Measurements from ENCODE around the gene ABHD14A. TPM values are rescaled to one million over a fixed set of nuclear protein-coding genes. Genes with fewer than 3 reads are reported as not detected.

The ABHD14A gene
- polyA plus RNA-seq, 1 donor (not counting 4 experiments of a cell fraction or from before 2014, with no cell fraction given): 6.9 TPM

DNA sequence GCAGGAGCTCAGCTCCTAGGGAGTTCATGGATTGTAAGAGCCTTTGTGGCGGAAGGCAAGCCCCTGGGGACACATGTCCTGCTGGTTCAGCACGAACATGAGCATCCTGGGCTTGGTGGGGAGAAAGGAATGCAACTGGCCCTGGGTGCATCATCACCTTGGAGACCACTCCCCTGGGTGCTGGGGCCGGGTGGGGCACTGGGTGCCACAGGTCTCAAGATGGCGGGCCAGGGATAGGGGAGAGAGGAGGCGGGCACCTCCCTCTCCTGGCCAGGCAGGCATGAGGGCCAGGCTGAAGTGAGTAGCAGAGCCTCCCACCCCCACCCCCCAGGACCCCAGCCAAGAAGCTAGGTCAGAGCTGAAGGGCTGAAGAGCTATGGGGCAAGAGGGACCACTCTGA is 8.4 kb upstream of the ABHD14A start:
- no peaks in the 10 kb centered on the region for H3K27me3 ChIP-seq (ENCODE audit: control insufficient read depth, extremely low read depth, insufficient read depth, low read length)
- DNase-seq (ENCODE audit: low read depth, low spot score): no peak
- dilution Hi-C loops (cut with MboI; ENCODE audit: extremely low pct_ligation_motif_present, low sequenced_read_pairs): no loop called here
- H3K4me2 ChIP-seq (ENCODE audit: control insufficient read depth, extremely low read depth, insufficient read depth, low read depth, low read length): peak overlapping the region; percentile 89
- TF ChIP-seq CTCF (optimal IDR thresholded peaks at IDR 0.05 in 1 of 3, IDR thresholded peaks at IDR 0.05 in 1 of 3, conservative IDR thresholded peaks at IDR 0.05 in 1 of 3; ENCODE audit: extremely low read depth in 1 of 3, insufficient read depth in 2 of 3, low read length in 3 of 3) (no peak), EZH2 (IDR thresholded peaks at IDR 0.05; ENCODE audit: low read length) (no peak)
- H3K9me3 ChIP-seq (ENCODE audit: control insufficient read depth, low read depth, low read length): no peaks in the 10 kb centered on the region
- no peak overlapping the region for H3K27ac ChIP-seq (ENCODE audit: control insufficient read depth, insufficient read depth, low read length)
- no peaks in the 10 kb centered on the region for H3K9me1 ChIP-seq (ENCODE audit: control insufficient read depth, extremely low read depth, insufficient read depth, low read length)
- H3K36me3 ChIP-seq (ENCODE audit: control insufficient read depth in 2 of 2, extremely low read depth in 1 of 2, insufficient read depth in 2 of 2, low read length in 2 of 2): peaks cover 0 to 4% of the 10 kb centered on the region in 2 experiments
- no peaks in the 10 kb centered on the region for H4K20me1 ChIP-seq (ENCODE audit: control insufficient read depth, extremely low read depth, insufficient read depth, low read length)
- no peaks in the 10 kb centered on the region for H3K79me2 ChIP-seq (ENCODE audit: control insufficient read depth, insufficient read depth, low read length)
- FAIRE-seq: no peak
- peak overlapping the region in 2 of 3 experiments; percentile 44 to 67 for H3K4me3 ChIP-seq (ENCODE audit: control insufficient read depth in 2 of 3, extremely low read depth in 1 of 3, insufficient read depth in 2 of 3, low read depth in 1 of 3, low read length in 3 of 3)
- H3K9ac ChIP-seq (ENCODE audit: control insufficient read depth, extremely low read depth, insufficient read depth, low read length): no peak overlapping the region
- no peak overlapping the region for H2AFZ ChIP-seq (ENCODE audit: control insufficient read depth, low read length)
- peaks cover 16% of the 10 kb centered on the region for H3K4me1 ChIP-seq (ENCODE audit: control insufficient read depth, extremely low read depth, insufficient read depth, low read length)

DNA sequence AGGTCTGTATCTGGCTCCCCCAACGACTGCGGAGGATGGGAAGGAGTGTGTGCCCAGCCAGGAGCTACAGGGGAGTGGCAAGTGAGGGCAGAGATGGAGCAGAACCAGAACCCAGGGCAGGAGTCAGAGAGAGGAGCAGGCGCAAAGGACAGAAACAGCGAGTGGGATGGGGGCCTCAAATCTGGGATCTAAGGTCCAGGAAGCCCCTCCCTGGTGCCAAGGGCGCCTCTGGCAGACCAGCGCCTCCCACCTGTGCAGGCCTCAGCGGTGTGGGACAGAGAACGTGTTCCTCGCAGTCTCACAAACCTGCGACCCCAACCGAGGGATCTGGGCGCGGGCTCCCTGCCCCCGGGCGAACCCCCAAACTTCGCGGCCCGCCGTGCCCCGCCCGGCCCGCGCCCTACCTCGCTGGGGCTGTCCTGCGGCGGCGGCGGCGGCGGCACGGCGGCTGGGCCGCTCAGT is 7.9 kb upstream of the ABHD14A start:
- H3K27me3 ChIP-seq (ENCODE audit: control insufficient read depth, extremely low read depth, insufficient read depth, low read length): no peaks in the 10 kb centered on the region
- peak overlapping the region; percentile 65 for H3K9ac ChIP-seq (ENCODE audit: control insufficient read depth, extremely low read depth, insufficient read depth, low read length)
- H3K4me2 ChIP-seq (ENCODE audit: control insufficient read depth, extremely low read depth, insufficient read depth, low read depth, low read length): peak overlapping the region; percentile 89
- dilution Hi-C loops (cut with MboI; ENCODE audit: extremely low pct_ligation_motif_present, low sequenced_read_pairs): no loop called here
- peak overlapping the region; percentile 62 for H2AFZ ChIP-seq (ENCODE audit: control insufficient read depth, low read length)
- TF ChIP-seq EZH2 (IDR thresholded peaks at IDR 0.05; ENCODE audit: low read length) (no peak), CTCF (optimal IDR thresholded peaks at IDR 0.05 in 1 of 3, IDR thresholded peaks at IDR 0.05 in 1 of 3, conservative IDR thresholded peaks at IDR 0.05 in 1 of 3; ENCODE audit: extremely low read depth in 1 of 3, insufficient read depth in 2 of 3, low read length in 3 of 3) (no peak)
- no peak overlapping the region for H3K27ac ChIP-seq (ENCODE audit: control insufficient read depth, insufficient read depth, low read length)
- no peaks in the 10 kb centered on the region for H3K79me2 ChIP-seq (ENCODE audit: control insufficient read depth, insufficient read depth, low read length)
- FAIRE-seq: no peak
- peaks cover 18% of the 10 kb centered on the region for H3K4me1 ChIP-seq (ENCODE audit: control insufficient read depth, extremely low read depth, insufficient read depth, low read length)
- peaks cover 0 to 1% of the 10 kb centered on the region in 2 experiments for H3K36me3 ChIP-seq (ENCODE audit: control insufficient read depth in 2 of 2, extremely low read depth in 1 of 2, insufficient read depth in 2 of 2, low read length in 2 of 2)
- H3K9me1 ChIP-seq (ENCODE audit: control insufficient read depth, extremely low read depth, insufficient read depth, low read length): no peaks in the 10 kb centered on the region
- H3K9me3 ChIP-seq (ENCODE audit: control insufficient read depth, low read depth, low read length): no peaks in the 10 kb centered on the region
- H4K20me1 ChIP-seq (ENCODE audit: control insufficient read depth, extremely low read depth, insufficient read depth, low read length): no peaks in the 10 kb centered on the region
- H3K4me3 ChIP-seq (ENCODE audit: control insufficient read depth in 2 of 3, extremely low read depth in 1 of 3, insufficient read depth in 2 of 3, low read depth in 1 of 3, low read length in 3 of 3): peak overlapping the region; percentile 44 to 69 (median 67)
- DNase-seq (ENCODE audit: low read depth, low spot score): no peak

Data from keratinocyte (primary cell).